ENCODE results near the gene HDDC2.

Gene HDDC2

DNA sequence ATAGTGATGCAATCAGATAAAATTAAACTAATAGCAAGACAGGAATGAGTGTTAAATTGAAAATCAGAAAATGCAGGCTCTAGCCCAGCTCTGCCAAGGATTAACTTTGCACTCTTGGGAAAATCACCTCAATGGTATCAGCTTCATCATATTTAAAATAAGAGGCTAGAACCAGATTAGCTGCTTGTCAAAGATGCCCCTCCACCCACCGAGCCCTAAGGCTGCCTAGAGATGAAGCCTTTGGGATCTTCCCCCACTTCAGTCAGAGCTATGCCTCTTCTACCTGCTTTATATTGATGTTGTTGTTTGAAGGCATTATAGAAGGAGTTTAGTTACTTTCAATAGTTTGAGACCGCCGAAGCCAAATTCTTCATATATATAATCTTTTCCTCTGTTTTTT lies 47.4 kb downstream of the HDDC2 start:
- no peak overlapping the region for H3K4me3 ChIP-seq (ENCODE audit: low read depth, low read length)
- TF ChIP-seq, protein P1, sequence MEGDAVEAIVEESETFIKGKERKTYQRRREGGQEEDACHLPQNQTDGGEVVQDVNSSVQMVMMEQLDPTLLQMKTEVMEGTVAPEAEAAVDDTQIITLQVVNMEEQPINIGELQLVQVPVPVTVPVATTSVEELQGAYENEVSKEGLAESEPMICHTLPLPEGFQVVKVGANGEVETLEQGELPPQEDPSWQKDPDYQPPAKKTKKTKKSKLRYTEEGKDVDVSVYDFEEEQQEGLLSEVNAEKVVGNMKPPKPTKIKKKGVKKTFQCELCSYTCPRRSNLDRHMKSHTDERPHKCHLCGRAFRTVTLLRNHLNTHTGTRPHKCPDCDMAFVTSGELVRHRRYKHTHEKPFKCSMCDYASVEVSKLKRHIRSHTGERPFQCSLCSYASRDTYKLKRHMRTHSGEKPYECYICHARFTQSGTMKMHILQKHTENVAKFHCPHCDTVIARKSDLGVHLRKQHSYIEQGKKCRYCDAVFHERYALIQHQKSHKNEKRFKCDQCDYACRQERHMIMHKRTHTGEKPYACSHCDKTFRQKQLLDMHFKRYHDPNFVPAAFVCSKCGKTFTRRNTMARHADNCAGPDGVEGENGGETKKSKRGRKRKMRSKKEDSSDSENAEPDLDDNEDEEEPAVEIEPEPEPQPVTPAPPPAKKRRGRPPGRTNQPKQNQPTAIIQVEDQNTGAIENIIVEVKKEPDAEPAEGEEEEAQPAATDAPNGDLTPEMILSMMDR (conservative IDR thresholded peaks at IDR 0.05; ENCODE audit: low read depth, low read length), result no peak
- no peak for DNase-seq (ENCODE audit: low read depth)

DNA sequence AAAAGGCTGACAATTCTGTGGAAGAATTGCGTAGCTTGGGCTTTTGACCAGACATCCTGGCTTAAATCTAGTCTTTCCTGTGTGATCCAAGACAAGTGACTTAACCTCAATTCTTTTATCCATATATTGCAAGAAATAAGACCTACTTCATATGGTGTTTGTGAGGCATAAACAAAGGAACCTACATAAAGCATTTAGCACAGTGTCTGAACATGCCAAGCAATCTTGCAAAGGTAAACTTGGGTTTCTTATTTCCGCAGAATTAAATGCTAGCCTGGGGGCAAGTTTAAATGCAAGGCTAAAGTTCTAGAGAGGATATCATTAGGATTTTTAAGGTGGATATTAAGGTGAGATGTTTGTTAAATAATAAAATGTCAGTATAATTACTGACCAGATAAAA lies 47.9 kb downstream of the HDDC2 start:
- TF ChIP-seq, protein P1 (conservative IDR thresholded peaks at IDR 0.05; ENCODE audit: low read depth, low read length), result no peak
- H3K4me3 ChIP-seq (ENCODE audit: low read depth, low read length), result no peak overlapping the region
- DNase-seq (ENCODE audit: low read depth), result no peak

DNA sequence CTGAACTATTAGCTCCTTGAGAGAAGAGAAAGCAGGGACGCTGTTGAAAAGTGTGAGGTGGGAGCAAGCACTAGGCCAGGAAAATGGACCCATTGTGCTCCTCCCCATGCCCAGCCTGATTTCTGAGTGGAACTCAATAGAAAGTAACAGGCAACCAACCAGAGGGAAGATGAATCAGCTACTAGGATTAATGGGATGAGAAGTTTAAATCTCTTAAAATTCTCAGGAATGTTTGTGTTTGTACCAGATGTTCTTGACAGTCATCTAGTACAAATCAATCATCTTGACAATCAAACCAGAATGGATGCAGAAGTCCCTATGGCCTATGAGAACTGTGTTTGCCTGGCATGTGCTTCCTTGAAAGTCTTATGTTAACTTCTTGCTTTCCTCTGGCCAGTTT lies 48.9 kb downstream of the HDDC2 start:
- TF ChIP-seq, protein P1 (conservative IDR thresholded peaks at IDR 0.05; ENCODE audit: low read depth, low read length), result no peak
- H3K4me3 ChIP-seq (ENCODE audit: low read depth, low read length), result no peak overlapping the region
- no peak for DNase-seq (ENCODE audit: low read depth)

DNA sequence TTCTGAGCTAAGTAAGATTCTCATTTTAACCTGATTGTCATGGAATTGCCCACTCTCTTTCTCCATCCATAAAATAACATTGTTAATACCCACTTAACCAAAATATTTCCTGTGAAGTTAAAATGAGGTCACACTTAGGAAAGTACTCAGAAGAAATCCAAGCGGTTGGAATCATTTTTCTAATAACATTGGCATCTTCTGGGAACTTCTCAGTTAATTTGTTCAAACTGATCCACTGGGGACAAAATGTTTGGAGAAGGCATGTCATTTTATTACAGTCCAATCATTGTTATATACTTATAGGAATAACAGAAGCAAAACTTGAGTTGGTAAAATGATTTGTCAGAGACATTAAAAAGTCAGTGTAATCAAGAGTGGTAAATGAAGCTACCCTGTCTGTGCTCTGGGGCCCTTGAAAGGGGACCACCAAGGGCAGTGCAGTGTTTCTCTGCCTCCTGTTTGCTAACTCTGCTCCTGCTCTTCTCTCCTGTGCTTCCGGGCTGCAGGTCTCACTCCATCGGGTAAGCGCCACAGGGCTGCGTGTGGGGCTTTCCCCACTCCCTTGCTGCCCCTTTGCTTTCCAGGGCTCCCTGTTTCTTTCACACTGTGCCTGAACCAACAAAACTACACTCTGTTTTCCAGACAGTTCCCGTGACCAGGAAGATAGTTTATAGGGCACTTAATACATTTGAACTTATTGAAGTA lies 50.1 kb downstream of the HDDC2 start:
- peak overlapping the region; percentile 20 for H3K4me3 ChIP-seq (ENCODE audit: low read depth, low read length)
- TF ChIP-seq, protein P1 (conservative IDR thresholded peaks at IDR 0.05; ENCODE audit: low read depth, low read length), result no peak
- DNase-seq (ENCODE audit: low read depth), result peak; percentile 27

DNA sequence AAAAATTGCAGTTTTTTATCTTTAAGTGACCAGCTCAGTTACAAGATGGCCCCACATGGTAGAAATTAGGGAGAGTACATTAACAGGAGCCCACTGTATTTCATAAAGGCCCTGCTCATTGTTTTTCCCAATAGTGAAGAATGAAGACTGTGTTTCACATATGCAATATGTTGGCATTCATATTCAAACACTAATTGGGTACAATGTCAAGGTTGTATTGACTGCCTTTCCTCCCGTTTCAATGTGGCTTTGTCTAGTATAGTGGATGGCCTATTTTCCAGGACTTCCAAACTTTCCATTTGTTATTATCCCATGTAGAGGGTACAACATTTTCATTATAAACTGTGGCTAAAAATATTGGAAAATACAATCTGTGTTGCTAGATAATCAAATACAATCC lies 51.3 kb downstream of the HDDC2 start:
- DNase-seq (ENCODE audit: low read depth), result no peak
- TF ChIP-seq, protein P1 (conservative IDR thresholded peaks at IDR 0.05; ENCODE audit: low read depth, low read length), result no peak
- no peak overlapping the region for H3K4me3 ChIP-seq (ENCODE audit: low read depth, low read length)

DNA sequence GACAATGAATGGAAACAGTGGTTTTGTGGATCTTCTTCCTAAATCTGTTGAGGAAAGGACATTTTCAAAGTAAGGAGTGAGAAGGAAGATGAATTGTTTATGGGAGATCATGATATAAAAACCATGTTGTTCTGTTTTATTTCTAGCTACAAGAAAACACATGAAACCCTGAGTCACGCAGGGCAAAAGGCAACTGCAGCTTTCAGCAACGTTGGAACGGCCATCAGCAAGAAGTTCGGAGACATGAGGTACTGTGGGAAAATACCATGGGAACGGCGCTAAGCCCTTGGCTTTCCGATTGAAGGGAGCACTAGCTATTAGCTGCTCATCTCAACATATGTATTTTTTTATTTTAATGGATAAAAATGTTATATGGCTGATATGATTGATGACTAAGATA lies 53.6 kb downstream of the HDDC2 start:
- no peak overlapping the region for H3K4me3 ChIP-seq (ENCODE audit: low read depth, low read length)
- no peak for DNase-seq (ENCODE audit: low read depth)
- TF ChIP-seq, protein P1 (conservative IDR thresholded peaks at IDR 0.05; ENCODE audit: low read depth, low read length), result no peak

DNA sequence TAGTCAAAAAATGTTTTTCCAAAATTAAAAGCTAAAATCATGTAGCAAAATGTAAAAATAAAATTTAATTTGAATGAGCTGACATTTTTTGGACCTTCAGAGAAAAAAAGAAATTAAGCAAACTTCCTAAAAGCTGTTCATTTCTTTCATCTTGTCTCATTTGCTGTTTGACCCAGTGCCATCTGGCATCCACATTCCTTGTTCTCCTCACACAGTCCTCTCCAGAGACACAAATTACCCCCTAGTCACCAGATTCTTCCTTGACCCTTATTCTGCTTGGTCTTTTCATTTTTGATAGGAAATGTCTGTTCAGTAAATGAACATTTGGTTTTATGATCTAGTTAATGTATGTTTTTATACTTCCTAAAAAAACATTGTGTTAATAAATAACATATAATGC lies 55.2 kb downstream of the HDDC2 start:
- no peak for DNase-seq (ENCODE audit: low read depth)
- TF ChIP-seq, protein P1 (conservative IDR thresholded peaks at IDR 0.05; ENCODE audit: low read depth, low read length), result no peak
- no peak overlapping the region for H3K4me3 ChIP-seq (ENCODE audit: low read depth, low read length)
